ENCODE data around the gene CLTC. TPM values are rescaled to one million over a fixed set of nuclear protein-coding genes. Genes with fewer than 3 reads are reported as not detected.
"Not testable (repeated sequence)": the region's sequence is repeated elsewhere in the genome, so short reads cannot be mapped to it uniquely, and the experiment has no call there.

The CLTC gene
- total RNA-seq, 1 donor from 2014 or later: 296 TPM

GRCh38 chr17:59647288-59647687 is 27.6 kb downstream of the CLTC start:
- Histone ChIP-seq H3K36me3 (ENCODE audit: control insufficient read depth, insufficient read depth, low read length) (peaks cover 4% of the 10 kb centered on the region), H3K4me3 (ENCODE audit: low read depth, low read length) (no peak overlapping the region), H3K27me3 (ENCODE audit: control insufficient read depth, insufficient read depth, low read length) (no peaks in the 10 kb centered on the region)
- no peak for DNase-seq (ENCODE audit: low read depth)
- TF ChIP-seq, protein P1, sequence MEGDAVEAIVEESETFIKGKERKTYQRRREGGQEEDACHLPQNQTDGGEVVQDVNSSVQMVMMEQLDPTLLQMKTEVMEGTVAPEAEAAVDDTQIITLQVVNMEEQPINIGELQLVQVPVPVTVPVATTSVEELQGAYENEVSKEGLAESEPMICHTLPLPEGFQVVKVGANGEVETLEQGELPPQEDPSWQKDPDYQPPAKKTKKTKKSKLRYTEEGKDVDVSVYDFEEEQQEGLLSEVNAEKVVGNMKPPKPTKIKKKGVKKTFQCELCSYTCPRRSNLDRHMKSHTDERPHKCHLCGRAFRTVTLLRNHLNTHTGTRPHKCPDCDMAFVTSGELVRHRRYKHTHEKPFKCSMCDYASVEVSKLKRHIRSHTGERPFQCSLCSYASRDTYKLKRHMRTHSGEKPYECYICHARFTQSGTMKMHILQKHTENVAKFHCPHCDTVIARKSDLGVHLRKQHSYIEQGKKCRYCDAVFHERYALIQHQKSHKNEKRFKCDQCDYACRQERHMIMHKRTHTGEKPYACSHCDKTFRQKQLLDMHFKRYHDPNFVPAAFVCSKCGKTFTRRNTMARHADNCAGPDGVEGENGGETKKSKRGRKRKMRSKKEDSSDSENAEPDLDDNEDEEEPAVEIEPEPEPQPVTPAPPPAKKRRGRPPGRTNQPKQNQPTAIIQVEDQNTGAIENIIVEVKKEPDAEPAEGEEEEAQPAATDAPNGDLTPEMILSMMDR (IDR thresholded peaks at IDR 0.05; ENCODE audit: insufficient read depth, low read length, poor library complexity, severe bottlenecking): no peak

- Histone ChIP-seq H3K27me3 (ENCODE audit: control insufficient read depth, insufficient read depth, low read length) (no peaks in the 10 kb centered on the region), H3K36me3 (ENCODE audit: control insufficient read depth, insufficient read depth, low read length) (peaks cover 9% of the 10 kb centered on the region)
Measured at GRCh38 chr17:59649886-59650285, 30.2 kb downstream of the CLTC start.

DNA sequence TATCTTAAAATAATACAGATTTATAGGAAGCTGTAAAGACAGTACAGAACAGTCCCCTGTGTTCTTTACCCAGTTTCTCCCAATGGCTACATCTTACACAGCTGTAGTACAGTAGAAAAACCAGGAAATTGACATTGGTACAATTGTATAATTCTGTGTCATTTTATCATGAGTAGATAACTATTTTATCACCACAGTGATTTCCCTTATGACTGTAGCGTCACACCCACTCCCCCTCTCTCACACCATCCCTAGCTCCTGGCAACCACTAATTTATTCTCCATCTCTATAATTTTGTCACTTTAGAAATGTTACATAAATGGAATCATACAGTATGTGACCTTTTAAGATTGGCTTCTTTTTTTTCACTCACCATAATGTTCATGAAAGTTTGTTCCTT is 30.9 kb downstream of the CLTC start:
- Histone ChIP-seq H3K36me3 (ENCODE audit: control insufficient read depth, insufficient read depth, low read length) (peaks cover 8% of the 10 kb centered on the region), H3K27me3 (ENCODE audit: control insufficient read depth, insufficient read depth, low read length) (no peaks in the 10 kb centered on the region), H3K4me3 (ENCODE audit: low read depth, low read length) (no peak overlapping the region)
- TF ChIP-seq, protein P1 (IDR thresholded peaks at IDR 0.05; ENCODE audit: insufficient read depth, low read length, poor library complexity, severe bottlenecking): no peak
- DNase-seq (ENCODE audit: low read depth): no peak

More at GRCh38 chr17:59649886-59650285, 30.2 kb downstream of the CLTC start:
- TF ChIP-seq, protein P1 (IDR thresholded peaks at IDR 0.05; ENCODE audit: insufficient read depth, low read length, poor library complexity, severe bottlenecking): no peak
- no peak for DNase-seq (ENCODE audit: low read depth)
- H3K4me3 ChIP-seq (ENCODE audit: low read depth, low read length): no peak overlapping the region

DNA sequence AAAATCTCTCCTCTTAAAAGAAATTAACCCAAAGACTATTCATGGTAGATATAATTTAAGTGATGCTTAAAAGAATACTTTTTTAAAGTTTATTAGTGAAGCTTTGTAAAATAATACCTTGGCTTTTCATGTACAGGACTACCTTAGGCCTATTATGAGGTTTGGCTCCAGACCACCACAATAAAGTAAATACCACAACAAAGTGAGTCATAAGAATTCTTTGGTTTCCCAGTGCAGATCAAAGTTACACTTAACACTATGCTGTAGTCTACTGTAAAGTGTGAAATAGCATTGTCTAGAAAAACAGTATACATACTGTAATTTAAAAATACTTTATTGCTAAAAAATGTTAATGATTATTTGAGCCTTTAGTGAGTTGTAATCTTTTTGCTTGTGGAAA is 31.7 kb downstream of the CLTC start:
- no peak for DNase-seq (ENCODE audit: low read depth)
- TF ChIP-seq, protein P1 (IDR thresholded peaks at IDR 0.05; ENCODE audit: insufficient read depth, low read length, poor library complexity, severe bottlenecking): no peak
- Histone ChIP-seq H3K4me3 (ENCODE audit: low read depth, low read length) (no peak overlapping the region), H3K27me3 (ENCODE audit: control insufficient read depth, insufficient read depth, low read length) (no peaks in the 10 kb centered on the region), H3K36me3 (ENCODE audit: control insufficient read depth, insufficient read depth, low read length) (peaks cover 8% of the 10 kb centered on the region)

DNA sequence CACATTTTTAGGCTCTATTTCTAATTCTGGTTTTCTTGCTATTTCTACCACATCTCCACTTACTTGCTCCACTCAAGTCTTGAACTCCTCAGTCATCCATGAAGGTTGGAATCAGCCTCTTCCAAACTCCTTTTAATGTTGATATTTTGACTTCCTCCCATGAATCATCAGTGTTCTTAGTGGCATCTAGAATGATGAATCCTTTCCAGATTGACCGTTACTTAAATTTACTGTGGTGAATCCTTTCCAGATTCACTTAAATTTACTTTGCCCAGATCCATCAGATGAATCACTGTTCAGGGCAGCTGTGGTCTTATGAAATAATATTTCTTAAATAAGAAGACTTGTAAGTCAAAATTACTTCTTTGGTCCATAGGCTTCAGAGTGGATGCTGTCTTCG is 32.4 kb downstream of the CLTC start:
- Histone ChIP-seq H3K4me3 (ENCODE audit: low read depth, low read length) (no peak overlapping the region), H3K27me3 (ENCODE audit: control insufficient read depth, insufficient read depth, low read length) (no peaks in the 10 kb centered on the region), H3K36me3 (ENCODE audit: control insufficient read depth, insufficient read depth, low read length) (peaks cover 8% of the 10 kb centered on the region)
- no peak for DNase-seq (ENCODE audit: low read depth)
- TF ChIP-seq, protein P1 (IDR thresholded peaks at IDR 0.05; ENCODE audit: insufficient read depth, low read length, poor library complexity, severe bottlenecking): no peak

- H3K27me3 ChIP-seq (ENCODE audit: control insufficient read depth, insufficient read depth, low read length); H3K4me3 ChIP-seq (ENCODE audit: low read depth, low read length); H3K36me3 ChIP-seq (ENCODE audit: control insufficient read depth, insufficient read depth, low read length); DNase-seq (ENCODE audit: low read depth): not testable (repeated sequence)
Measured at GRCh38 chr17:59656624-59657023, 36.9 kb downstream of the CLTC start.
